ENCODE results near the gene BARX2.

The BARX2 gene

DNA sequence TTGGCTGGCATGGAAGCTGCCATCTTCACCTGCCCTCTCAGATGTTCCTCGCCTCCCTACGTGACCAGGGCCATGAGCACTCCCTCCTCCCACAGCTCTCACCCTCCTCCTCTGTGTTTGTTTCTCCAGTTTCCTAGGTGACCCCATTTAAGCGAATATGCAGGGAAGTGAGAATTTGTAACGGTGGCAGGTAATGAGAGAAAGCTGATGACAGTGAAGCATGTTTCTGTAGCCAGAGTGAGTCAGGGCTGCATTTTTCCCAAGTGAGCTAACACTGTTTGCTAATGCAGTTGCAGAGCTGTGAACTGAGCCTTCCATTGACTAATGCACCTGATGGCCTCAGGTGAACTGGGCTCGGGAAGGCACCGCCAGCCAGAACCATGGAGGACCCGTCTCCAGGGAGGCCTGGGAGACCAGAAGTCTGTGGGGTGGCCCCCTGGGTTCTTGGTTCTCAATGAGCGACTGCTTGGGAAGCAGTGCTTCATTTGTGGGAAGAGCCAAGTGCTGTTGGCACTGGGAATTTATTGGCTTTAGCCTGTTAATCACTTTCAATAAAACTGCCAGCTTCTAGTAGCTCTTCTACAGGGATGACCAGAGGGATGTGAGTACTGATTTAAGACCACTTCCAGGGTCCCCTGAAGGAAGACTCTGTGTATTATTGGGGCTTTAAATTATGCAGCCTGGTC lies 64.5 kb downstream of the BARX2 start:
- no peak for DNase-seq

DNA sequence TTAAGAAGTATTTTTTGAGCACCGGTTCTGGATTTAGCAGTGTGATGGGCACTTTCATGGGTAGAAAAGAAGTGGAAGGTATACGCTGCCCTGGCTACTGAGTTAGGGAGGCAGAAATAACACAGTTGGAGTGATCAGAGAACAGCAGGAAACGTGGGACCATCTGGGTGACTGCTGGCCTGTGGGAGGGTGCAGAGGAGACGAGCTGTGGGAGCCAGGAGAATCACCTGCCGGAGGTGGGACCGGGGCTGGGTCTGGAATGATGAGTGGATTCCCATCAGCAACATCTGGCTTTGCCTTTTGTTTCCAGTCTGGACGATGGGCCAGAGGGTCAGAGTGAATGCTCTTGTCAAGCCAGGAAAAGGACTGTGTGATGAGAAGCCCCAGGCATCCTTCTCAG lies 66.5 kb downstream of the BARX2 start:
- no peak for DNase-seq

DNA sequence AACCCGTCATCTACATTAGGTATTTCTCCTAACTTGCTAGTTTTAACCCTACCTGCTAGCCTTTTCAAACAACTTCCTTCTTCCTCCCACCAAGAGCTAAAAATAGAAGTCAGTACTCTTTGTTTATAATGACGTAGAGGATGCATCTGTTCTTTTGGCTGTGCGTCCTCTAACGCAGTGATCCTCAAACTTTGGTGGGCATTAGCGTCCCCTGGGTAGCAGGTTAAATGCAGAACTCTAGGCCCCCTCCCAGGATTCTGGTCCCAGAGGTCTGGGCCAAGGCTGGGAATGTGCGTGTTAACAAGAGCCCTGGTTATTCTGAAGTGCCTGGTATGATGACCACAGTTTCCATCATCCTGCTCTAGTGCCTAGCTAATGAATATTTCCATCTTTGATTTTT lies 67.6 kb downstream of the BARX2 start:
- no peak for DNase-seq

DNA sequence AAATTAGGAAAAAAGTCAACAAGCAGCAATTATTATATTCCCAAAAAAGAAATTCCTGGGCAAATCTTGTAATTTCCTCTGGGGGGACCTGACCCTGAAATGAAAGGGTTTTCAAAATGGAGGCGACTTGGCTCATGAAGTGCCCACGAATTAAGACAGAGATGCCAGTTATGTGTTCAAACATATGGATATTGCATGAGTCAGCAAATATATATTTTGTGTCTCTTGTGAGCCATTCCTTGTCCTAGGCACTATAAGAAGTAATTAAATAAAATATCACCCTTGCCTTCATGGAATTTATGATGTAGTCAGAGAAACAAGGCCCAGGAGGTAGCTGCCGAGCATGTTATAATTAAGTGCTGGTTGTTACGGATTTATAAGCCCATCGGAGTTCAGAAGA lies 68.6 kb downstream of the BARX2 start:
- no peak for DNase-seq

DNA sequence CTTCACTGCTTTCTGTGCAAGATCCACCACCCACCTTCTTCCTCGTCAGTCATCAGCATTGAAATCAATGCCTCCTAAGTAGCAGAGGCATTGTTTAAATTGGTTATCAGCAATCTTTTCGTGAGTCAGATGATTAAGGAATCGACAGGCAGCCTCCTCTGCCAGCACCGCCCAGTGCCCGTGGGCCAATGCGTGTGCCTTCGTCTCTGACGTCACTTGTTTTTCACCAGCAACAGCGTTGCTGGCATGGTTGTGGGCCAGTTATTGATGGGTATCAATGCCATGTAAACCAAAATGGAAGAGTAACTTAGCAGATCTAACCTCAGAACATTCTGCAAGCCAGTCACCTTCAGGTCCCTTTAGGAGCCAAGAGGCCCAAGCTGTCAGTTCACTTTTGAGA lies 69.6 kb downstream of the BARX2 start:
- DNase-seq: no peak

DNA sequence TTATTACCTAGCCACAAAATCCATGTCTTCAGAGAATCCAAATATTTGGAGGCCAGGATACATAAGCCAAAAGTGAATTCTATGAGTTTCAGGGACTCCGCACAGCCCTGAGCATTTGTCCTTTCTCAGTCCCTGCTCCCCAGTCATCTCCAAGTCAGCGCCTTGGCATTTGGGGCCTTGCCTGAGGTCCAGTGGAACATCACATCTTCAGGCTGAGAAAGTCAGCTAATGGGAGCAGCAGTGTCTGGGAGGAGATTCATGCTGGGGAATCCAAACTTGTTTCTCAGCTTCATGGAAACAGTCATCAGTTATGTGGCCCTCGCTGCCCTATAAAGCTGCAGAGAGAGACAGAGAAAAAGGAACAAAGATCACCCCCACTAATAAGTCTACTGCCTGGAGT lies 70.9 kb downstream of the BARX2 start:
- DNase-seq: no peak

DNA sequence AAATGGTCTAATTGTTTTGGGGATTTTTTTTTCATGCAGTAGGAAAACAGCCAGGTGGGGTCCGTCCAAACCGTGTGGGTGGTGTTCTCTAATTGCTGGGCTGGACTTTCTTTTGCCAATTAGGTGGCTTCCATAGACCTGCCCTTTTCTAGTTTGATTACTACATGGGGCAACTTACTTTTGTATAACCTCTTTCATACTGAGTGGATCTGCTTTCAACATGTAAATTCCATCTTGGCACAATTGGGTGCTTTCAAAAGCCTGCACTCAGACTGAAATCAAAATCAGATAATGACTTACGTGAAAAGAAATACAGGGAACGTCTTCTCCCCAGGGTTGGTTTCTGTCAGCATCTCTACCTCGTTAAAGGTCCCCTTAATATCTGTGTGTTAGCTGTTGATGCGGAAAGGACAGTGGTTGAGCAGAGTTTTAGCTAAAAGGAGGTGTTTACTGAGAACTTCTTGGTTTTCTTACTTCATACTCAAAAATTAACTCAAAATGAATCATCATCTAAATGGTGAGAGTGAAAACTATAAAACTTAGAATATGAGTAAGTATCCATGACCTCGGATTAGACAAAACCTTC lies 72.1 kb downstream of the BARX2 start:
- no peak for DNase-seq

DNA sequence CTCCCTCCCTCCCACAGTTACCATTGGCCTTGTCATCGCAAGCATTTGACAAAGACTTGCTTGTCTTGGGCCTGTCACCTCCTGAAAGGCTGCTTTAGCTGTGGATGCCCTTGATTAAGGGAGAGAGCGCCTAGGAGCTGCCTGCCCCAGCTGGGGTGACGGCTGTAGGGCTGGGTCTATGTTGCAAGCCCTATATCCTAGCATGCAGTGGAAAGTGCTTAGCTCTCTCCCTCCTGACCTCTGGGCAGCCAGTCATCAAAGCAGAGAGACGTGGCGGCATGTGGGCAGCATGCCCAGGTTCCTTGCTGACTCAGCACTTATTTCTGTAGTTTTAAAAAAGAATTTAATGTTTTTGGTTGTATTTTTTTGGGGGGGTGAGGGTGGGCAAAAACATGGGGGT lies 75.9 kb downstream of the BARX2 start:
- DNase-seq: no peak

DNA sequence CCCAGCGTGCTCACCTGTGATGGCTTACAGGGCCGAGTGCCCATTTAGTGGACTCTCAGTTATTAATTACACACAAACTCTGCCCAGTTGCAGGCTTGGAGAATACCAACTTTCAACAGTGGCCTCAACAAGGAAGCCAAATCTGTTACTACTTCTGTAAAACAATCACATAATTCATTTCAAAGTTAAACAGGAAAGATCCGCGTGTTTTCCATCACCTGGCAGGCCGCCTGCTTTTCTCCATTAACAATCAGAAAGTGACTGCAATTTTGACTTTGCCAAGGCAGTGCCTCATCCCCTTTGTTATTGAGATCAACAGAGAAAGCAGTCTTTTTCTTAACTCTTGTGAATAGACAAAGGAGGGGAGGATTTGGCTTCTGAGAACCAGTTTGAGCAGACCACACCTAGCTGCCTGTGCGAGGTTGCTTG lies 77.7 kb downstream of the BARX2 start:
- DNase-seq: no peak

DNA sequence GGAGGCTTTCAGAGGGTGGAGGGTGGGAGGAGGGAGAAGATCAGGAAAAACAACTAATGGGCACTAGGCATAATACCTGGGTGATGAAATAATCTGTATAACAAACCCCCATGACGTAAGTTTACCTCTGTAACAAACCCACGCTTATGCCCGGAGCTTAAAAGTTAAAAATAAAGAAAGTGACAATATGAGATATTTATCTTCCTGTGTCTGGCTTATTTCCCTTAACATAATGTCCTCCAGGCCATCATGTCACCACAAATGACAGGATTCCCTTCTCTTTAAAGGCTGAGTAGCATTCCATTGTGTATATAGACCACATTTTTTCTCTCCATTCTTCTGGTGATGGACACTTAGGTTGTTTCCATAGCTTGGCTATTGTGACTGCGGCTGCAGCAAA lies 79.5 kb downstream of the BARX2 start:
- DNase-seq: no peak

DNA sequence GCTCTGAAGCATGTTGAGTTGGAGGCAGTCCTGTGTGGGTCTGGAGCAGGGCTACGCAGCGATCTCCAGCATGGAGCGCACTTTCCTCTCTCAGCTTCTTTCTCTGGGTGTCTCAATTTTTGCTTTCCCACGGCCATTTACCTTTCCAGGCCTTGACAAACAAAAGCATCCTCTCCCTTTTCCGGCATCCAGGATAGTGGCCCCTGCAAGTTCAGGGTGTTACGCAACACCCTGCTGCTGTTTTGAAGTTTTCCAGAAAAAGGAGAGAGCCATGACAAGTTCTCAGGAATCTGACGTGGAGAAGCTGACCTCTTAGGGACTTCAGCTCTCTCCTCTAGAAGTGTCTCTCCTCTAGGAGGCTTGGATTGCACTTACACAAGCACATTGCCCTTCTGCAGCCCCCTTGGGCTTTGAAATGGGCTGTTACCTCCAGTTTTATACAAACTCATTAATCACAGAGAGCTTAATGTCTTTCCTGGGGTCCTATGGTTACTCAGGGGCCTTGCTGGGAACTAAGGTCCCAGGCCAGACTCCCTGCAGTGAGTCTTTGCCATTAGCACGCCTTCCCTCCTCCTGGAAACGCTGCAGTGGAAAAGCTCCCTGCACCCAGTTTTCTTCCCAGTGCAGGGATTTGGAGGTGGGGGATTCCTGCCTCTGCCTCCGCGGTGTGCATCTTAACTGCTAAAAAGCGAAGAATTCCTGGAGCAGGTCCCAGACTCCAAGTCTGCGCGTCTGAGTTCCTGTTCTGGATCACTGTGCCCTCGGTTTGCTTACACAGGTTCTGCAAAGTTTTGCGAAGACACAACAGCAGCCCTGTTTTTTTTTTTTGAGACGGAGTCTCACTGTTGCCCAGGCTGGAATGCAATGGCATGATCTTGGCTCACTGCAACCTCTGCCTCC lies 80.4 kb downstream of the BARX2 start:
- no peak for DNase-seq

DNA sequence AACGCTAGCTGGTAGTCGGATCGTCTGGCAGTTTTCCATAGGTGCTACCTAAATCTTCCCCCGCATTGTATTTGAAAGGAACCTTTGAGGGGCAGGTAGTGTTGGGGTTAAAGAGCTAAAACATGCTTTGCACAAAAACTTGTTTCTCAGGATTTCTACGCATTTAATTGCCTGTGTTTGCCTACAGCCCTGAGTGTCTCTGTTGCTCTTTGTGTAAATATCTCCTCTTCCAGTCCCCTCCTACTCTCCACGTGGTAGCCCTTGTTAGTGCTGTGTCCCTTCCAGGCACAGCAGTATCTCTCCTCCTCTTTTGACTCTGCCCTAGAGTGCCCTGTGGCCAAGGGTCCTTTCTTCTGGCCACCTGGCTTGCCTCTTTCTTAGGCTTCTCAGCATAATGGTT lies 81.7 kb downstream of the BARX2 start:
- DNase-seq: no peak

DNA sequence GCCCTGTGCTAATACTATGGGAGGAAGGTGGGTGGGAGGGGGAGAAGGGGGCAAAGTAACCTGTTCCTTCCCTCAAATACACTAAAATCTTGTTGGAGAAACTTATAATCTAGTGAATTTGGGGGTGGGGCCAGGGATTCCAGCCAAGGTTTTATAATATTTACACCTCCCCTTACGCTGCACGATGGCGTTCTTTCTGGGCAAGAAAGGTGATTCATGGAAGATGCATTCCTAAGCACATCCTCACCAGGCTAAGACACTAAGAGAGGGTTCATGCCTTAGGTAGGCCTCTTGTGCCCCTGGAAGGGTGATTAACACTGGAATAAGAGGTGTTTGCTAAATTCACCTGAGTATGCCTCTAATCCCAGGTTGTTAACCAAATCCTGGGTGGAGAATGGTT lies 82.6 kb downstream of the BARX2 start:
- DNase-seq: no peak

DNA sequence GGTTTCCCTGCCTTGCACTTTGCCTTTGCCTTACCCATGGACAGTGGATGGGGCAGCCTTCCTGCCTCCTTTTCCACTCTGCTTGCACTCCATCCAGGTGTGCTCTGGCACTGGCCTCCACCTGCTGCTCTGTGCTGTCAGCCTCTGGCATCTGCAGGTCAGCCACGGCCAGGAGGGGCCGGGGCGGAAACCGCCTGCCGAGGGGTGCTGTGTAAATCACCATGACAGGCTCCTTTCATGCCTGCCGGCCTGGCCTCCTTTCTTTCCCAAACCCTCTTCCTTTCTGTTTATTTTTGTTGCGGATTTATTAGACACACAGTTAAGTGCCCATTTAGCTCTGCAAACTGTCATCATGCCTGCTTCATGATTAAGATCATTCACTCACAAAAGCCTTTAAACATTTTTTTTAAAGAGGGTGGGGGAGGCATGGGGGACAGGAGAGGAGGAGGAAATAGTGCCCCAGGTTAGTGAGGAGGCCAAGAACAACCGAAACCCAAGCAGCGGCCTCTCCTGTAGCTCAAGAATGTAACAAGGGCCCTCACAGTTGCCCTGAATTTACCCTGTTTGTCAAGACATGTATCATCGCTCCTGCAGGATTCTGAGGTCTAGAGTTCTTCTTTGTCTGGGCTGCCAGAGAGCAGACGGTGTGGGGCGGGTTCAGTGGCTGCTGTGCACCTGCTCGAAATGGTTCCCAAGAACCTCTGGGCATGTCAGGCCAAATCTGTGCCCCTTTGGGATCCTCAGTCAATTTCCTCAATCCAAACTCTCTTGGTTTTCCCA lies 83.3 kb downstream of the BARX2 start:
- DNase-seq: no peak

DNA sequence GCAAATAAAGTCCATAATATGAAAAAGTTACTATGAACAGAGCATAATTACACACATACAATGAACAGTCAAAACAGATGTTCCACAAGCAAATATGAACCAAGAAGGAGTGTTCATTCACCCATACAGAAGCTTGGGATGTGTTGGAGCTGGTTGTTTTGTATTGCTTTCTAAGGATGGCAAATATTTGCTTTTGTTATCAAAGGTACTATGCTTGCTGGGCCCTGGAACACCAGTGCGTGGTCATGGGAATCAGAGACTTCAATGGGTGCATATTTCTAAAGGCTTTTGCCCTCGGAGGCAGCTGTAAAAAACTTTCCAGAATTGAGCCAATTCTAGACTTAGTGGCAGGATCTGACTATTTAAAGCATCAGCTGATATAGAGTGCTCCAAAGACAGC lies 85.1 kb downstream of the BARX2 start:
- no peak for DNase-seq

DNA sequence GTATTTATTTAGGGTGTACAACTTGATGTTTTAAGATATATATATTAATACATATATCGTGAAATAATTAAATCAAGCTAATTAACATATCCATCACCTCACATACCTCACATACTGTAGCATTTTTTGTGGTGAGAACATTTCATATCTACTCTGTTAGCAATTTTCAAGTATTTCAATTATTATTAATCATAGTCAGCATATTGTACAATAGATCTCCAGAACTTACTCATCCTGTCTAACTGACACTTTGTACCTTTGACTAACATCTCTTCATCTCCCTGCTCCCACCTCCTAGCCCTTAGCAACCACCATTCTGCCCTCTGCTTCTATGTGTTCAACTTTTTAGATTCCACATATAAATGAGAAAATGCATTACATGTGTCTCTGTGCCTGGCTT lies 108.4 kb downstream of the BARX2 start:
- no peak for DNase-seq

DNA sequence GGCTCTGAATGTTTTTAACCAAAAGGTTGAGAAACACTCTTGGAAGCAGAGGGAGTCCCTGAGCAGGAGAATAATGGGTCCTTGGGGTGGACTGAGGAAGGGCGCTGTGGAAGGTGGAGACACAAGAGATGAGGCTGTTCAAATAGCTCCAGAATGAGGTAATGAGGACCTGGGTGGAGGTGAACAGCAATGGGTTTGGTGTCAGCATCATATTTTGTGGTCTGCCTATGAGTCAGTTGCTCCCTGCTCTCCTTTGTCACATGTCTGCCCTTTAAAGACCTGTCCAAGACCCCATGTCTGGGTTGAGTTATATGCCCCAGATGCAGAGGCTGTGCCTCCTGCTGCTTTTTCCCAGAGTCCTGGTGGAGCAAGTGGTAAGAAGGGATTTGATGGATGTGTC lies 113.6 kb downstream of the BARX2 start:
- no peak for DNase-seq

DNA sequence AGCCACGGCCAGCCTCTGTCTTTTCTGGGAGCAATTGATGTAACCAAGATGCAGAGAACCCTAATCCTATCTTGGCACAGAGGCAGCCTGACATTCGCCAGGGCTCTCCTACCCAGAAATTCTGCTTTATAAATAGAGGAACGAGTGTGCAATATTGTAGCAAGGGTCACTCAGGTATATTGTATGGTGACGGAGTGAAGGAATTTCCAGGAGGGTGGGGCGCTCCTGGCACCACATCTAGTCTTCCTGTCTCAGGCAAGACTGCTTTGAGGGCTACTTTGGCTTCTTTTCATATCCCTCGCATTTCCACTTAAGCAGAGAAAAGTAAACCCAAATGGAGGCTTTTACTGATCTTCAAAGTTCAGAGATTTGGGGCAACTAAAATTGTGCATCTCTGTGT lies 114.4 kb downstream of the BARX2 start:
- DNase-seq: no peak

DNA sequence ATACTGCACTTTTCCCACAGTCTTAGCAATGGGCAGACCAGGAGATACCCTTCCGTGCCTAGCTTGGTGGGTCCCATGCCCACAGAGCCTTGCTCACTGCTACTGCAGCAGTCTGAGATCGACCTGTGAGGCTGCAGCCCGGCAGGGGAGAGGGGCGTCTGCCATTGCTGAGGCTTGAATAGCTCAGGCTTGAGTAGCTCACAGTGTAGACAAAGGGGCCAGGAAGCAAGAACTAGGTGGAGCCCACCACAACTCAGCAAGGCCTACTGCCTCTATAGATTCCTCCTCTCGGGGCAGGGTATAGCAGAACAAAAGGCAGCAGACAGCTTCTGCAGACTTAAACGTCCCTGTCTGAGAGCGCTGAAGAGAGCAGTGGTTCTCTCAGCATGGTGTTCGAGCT lies 118.1 kb downstream of the BARX2 start:
- no peak for DNase-seq

All from activated CD4-positive, alpha-beta T cell treated with anti-CD3 and anti-CD28 coated beads for 4 hours (primary cell).